Subcutaneous abdominal adipose tissue (tissue), 5 donors: Measurements from ENCODE around the gene PIP5K1B.

Source experiments
- H3K27ac ChIP-seq: one replicate; pipeline ENCODE4 v1.7.0; 2013; ENCODE audit warnings: low read depth, mild to moderate bottlenecking, inconsistent platforms, low read length, moderate library complexity
- H3K27me3 ChIP-seq, 5 donors: one replicate each; pipeline ENCODE4 v1.7.0; 2013; ENCODE audit warnings: low read length in 5 of 5, inconsistent platforms in 1 of 5; ENCODE audit not compliant: control insufficient read depth in 5 of 5, insufficient read depth in 4 of 5
- H3K36me3 ChIP-seq, 5 donors: one replicate each; pipeline ENCODE4 v1.7.0; 2013; ENCODE audit warnings: low read length in 5 of 5; ENCODE audit not compliant: control insufficient read depth in 5 of 5, insufficient read depth in 5 of 5
- H3K4me1 ChIP-seq, 5 donors: one replicate each; pipeline ENCODE4 v1.7.0; 2013; ENCODE audit warnings: low read length in 5 of 5, mild to moderate bottlenecking in 3 of 5, moderate library complexity in 1 of 5; ENCODE audit not compliant: control insufficient read depth in 5 of 5, insufficient read depth in 5 of 5
- H3K4me3 ChIP-seq, 5 donors: one replicate each; pipeline ENCODE4 v1.7.0; 2013; ENCODE audit warnings: low read length in 5 of 5, low read depth in 1 of 5
- H3K9ac ChIP-seq, 5 donors: one replicate each; pipeline ENCODE4 v1.7.0; 2013; ENCODE audit warnings: low read length in 5 of 5, mild to moderate bottlenecking in 4 of 5, moderate library complexity in 3 of 5
- H3K9me3 ChIP-seq, 5 donors: one replicate each; pipeline ENCODE4 v1.7.0; 2013; ENCODE audit warnings: low read length in 5 of 5; ENCODE audit not compliant: control insufficient read depth in 5 of 5
- donor health status: healthy.
- donor health status: healthy.
- donor health status: healthy.
- donor health status: healthy.
- donor health status: healthy.

The PIP5K1B gene

GRCh38 chr9:68746525-68746924, 41.5 kb downstream of the PIP5K1B start:
- Histone ChIP-seq H3K9ac (no peak overlapping the region), H3K9me3 (no peaks in the 10 kb centered on the region), H3K36me3 (no peaks in the 10 kb centered on the region), H3K27me3 (no peaks in the 10 kb centered on the region), H3K27ac (no peak overlapping the region), H3K4me1 (no peaks in the 10 kb centered on the region), H3K4me3 (no peak overlapping the region)

DNA sequence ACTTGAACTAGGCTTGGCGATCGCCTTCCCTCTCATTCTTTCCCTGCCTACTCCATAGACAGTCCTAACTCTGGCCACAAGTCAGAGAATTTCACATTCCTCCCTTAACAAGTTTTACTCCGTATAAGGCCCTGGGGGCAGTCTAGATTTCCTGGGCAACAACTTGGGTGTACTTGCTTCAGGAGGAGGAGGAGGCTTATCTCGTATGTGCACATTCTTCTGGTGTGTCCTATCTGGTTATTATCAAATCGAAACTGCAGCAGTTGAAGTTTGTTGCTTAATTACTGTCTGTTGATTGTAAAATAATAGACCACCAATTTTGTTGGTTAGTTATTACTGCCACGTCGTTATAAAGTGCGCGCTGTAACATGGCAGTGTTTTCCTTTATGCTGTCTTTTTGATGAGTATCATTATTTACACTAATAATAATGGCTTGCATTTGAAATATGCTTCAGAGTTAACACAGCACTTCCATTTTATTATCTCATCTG, 42.0 kb downstream of the PIP5K1B start:
- H3K4me1 ChIP-seq, result no peaks in the 10 kb centered on the region
- H3K4me3 ChIP-seq, result no peak overlapping the region
- no peaks in the 10 kb centered on the region for H3K9me3 ChIP-seq
- no peak overlapping the region for H3K27ac ChIP-seq
- no peaks in the 10 kb centered on the region for H3K27me3 ChIP-seq
- no peak overlapping the region for H3K9ac ChIP-seq
- no peaks in the 10 kb centered on the region for H3K36me3 ChIP-seq

- no peaks in the 10 kb centered on the region for H3K36me3 ChIP-seq
- H3K27ac ChIP-seq, result no peak overlapping the region
- no peaks in the 10 kb centered on the region for H3K4me1 ChIP-seq
- H3K4me3 ChIP-seq, result no peak overlapping the region
- H3K9me3 ChIP-seq, result no peaks in the 10 kb centered on the region
- H3K9ac ChIP-seq, result no peak overlapping the region
- H3K27me3 ChIP-seq, result no peaks in the 10 kb centered on the region
Measured at GRCh38 chr9:68749135-68749534, 44.1 kb downstream of the PIP5K1B start.

GRCh38 chr9:68749579-68750159, 44.6 kb downstream of the PIP5K1B start:
- Histone ChIP-seq H3K4me1 (no peaks in the 10 kb centered on the region), H3K27ac (no peak overlapping the region)

DNA sequence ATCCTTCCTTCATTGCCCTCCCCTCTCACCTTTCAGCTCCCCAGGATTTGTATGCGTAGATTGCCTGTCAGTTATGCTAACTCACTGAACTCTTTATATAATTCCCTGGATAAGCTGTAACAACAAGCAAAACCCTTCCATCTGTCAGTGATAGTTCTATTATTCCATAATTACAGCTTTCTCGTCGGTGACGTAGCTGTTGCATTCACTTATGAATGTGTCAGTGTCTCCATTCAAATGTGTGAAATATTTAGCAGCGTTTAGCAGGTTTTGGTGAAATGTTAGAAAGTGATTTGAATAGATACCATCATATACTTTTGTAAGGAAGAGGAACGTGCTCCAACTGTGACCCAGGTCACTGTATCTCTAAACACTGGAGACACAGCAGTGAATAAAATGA, 45.2 kb downstream of the PIP5K1B start:
- Histone ChIP-seq H3K9ac (no peak overlapping the region), H3K4me3 (no peak overlapping the region), H3K27me3 (no peaks in the 10 kb centered on the region), H3K9me3 (no peaks in the 10 kb centered on the region), H3K4me1 (no peaks in the 10 kb centered on the region), H3K27ac (no peak overlapping the region), H3K36me3 (no peaks in the 10 kb centered on the region)

More at GRCh38 chr9:68749579-68750159, 44.6 kb downstream of the PIP5K1B start:
- H3K27me3 ChIP-seq, result no peaks in the 10 kb centered on the region
- H3K36me3 ChIP-seq, result no peaks in the 10 kb centered on the region
- H3K9me3 ChIP-seq, result no peaks in the 10 kb centered on the region
- no peak overlapping the region for H3K4me3 ChIP-seq
- H3K9ac ChIP-seq, result no peak overlapping the region

GRCh38 chr9:68750786-68751185, 45.7 kb downstream of the PIP5K1B start:
- Histone ChIP-seq H3K4me1 (no peaks in the 10 kb centered on the region), H3K27me3 (no peaks in the 10 kb centered on the region), H3K36me3 (no peaks in the 10 kb centered on the region), H3K27ac (no peak overlapping the region), H3K9ac (no peak overlapping the region), H3K9me3 (no peaks in the 10 kb centered on the region), H3K4me3 (no peak overlapping the region)

DNA sequence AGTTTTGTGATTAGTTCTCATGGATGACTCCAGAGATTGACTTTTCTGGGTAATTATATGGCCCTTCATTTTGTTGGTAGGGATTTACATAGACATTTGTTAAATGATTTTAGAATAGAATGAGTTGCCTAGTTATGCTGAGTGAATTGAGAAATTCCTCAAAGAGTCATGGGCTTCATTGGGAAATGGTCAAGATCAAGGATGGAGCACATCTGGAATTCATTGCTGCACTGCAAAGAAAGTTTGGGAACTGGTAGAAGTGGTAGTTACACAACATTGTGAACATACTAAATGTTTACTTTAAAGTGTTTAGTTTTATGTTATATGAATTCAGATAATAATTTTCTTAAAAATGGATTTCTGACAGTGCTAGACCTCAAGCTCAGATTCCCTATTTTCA, 46.5 kb downstream of the PIP5K1B start:
- Histone ChIP-seq H3K9ac (no peak overlapping the region), H3K4me3 (no peak overlapping the region), H3K4me1 (no peaks in the 10 kb centered on the region), H3K9me3 (no peaks in the 10 kb centered on the region), H3K27ac (no peak overlapping the region), H3K27me3 (no peaks in the 10 kb centered on the region), H3K36me3 (no peaks in the 10 kb centered on the region)

DNA sequence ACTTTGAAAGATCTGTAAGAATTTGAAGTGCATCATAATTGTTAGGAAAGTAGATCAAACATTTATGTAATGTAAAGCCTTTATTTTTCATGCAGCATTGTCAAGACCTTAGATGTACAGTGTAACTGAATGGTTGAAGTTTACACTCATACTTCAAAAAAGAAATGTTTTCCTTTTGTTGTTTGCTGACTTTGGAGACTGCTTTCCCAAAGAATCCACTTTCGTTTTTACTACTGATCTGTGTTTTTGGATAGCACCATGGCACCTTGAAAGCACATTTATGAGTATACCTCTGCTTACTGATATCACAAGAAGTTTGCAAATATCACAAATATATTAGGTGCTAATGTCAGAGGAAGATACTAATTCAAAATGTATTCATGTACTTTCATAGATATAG, 50.0 kb downstream of the PIP5K1B start:
- peaks cover 0 to 6% (median 2%) of the 10 kb centered on the region in 5 donors for H3K9me3 ChIP-seq

DNA sequence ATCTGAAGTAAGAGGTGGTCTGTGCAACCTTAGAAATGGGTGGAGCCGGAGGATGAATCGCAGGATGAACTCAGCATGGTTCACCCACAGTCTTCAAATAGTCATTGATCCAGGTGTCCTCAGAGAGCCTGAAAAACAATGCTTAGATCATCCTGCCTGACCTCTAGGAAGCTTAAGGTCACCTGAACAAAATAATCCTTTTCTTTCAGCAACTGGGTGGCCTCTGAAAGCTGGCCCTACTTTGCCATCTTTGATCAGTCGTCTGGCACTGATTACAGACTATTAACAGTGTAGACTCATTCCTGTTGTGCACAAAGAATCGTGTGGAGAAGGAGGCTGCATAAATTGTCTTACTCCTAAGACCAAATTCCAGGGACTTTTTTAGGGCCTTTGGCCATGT, 50.7 kb downstream of the PIP5K1B start:
- no peak overlapping the region for H3K4me3 ChIP-seq
- H3K4me1 ChIP-seq, result no peaks in the 10 kb centered on the region
- H3K27me3 ChIP-seq, result no peaks in the 10 kb centered on the region
- H3K36me3 ChIP-seq, result no peaks in the 10 kb centered on the region
- H3K9ac ChIP-seq, result no peak overlapping the region
- H3K27ac ChIP-seq, result no peak overlapping the region
- peaks cover 0 to 6% (median 2%) of the 10 kb centered on the region in 5 donors for H3K9me3 ChIP-seq

More for the DNA sequence above, 50.0 kb downstream of the PIP5K1B start:
- no peak overlapping the region for H3K27ac ChIP-seq
- H3K36me3 ChIP-seq, result no peaks in the 10 kb centered on the region
- H3K27me3 ChIP-seq, result no peaks in the 10 kb centered on the region
- H3K4me1 ChIP-seq, result no peaks in the 10 kb centered on the region
- no peak overlapping the region for H3K9ac ChIP-seq
- H3K4me3 ChIP-seq, result no peak overlapping the region

DNA sequence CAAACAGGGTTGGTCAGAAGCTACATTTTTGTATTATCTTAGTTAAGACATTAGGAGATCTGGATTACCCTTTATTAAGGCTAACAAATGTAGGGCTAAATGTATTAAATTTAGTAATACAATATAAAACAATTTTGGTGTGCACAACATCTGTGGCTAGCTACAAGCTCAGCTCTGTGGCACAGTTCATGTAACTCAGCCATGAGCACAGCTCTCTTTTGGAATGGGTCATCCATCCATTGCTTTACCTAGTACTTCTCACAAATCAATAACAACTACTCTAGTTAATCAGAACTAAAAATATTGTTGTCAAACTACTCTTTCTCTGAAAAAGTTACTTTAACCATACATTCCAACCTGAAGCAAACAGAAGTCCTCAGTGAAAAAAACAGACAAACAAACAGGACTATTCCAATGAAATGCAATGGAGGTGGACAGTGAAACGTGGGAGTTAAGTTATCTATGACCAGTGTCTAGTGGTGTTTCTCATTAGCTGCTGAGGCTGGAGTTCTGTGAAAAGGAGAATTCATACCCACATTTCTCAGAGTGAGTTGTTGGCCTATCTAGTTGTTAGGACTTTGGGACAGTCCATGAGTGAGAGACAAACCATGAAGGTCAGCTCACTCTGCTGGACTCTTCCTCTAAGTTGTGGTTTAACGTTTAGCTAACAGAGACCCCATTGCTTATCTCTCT, 55.1 kb downstream of the PIP5K1B start:
- Histone ChIP-seq H3K36me3 (no peaks in the 10 kb centered on the region), H3K9me3 (peaks cover 0 to 6% (median 2%) of the 10 kb centered on the region in 5 donors), H3K4me1 (no peaks in the 10 kb centered on the region), H3K27me3 (no peaks in the 10 kb centered on the region), H3K4me3 (no peak overlapping the region), H3K9ac (no peak overlapping the region), H3K27ac (no peak overlapping the region)
